SK-N-SH treated with all-trans-retinoic acid at 6 μM for 48 hours (cell line): Measurements from ENCODE around the gene KBTBD12.

Source experiments
- ATAC-seq: fragments of 200-7000 bp; cut with Tn5 transposase; 3 replicates; pipeline ENCODE4 v1.9.1; 2020; ENCODE audit warnings: mild to moderate bottlenecking, moderate library complexity
- ARNTL ChIP-seq: fragments of 450-650 bp; formaldehyde crosslinking; IDR thresholded peaks from 2 replicates; pipeline ENCODE4 v1.5.0; 2020; ENCODE audit warnings: low read depth, mild to moderate bottlenecking, moderate library complexity, borderline replicate concordance
- BACH2 ChIP-seq: fragments of 250-450 bp; sonication (Bioruptor Pico); IDR thresholded peaks from 2 replicates; pipeline ENCODE4 v1.9.0; 2021; ENCODE audit warnings: mild to moderate bottlenecking, borderline replicate concordance
- CSDC2 ChIP-seq: fragments of 250-450 bp; sonication (Bioruptor Pico); IDR thresholded peaks from 2 replicates; pipeline ENCODE4 v1.5.0; 2020; ENCODE audit warnings: mild to moderate bottlenecking, moderate library complexity
- CSRNP3 ChIP-seq: fragments of 250-450 bp; sonication (Bioruptor Pico); IDR thresholded peaks from 2 replicates; pipeline ENCODE4 v1.5.1; 2021; ENCODE audit warnings: mild to moderate bottlenecking, moderate library complexity
- GLIS3 ChIP-seq: fragments of 250-450 bp; sonication (Bioruptor Pico); IDR thresholded peaks from 2 replicates; pipeline ENCODE4 v1.5.0; 2020; ENCODE audit warnings: mild to moderate bottlenecking, moderate library complexity
- ISL1 ChIP-seq: fragments of 250-450 bp; sonication (Bioruptor Pico); IDR thresholded peaks from 2 replicates; pipeline ENCODE4 v2.1.2; 2022; ENCODE audit warnings: mild to moderate bottlenecking, moderate library complexity
- OSR1 ChIP-seq: fragments of 250-450 bp; sonication (Bioruptor Pico); IDR thresholded peaks from 2 replicates; pipeline ENCODE4 v1.8.0; 2022; ENCODE audit warnings: moderate library complexity, mild to moderate bottlenecking, inconsistent platforms
- PATZ1 ChIP-seq: fragments of 250-450 bp; sonication (Bioruptor Pico); IDR thresholded peaks from 2 replicates; pipeline ENCODE4 v1.8.0; 2020; ENCODE audit warnings: mild to moderate bottlenecking, moderate library complexity, borderline replicate concordance
- POU6F1 ChIP-seq: fragments of 250-450 bp; sonication (Bioruptor Pico); IDR thresholded peaks from 2 replicates; pipeline ENCODE4 v1.8.0; 2021; ENCODE audit warnings: low read depth, mild to moderate bottlenecking, moderate library complexity, borderline replicate concordance
- PPARA ChIP-seq: fragments of 250-450 bp; sonication (Bioruptor Pico); IDR thresholded peaks from 2 replicates; pipeline ENCODE4 v1.5.0; 2020; ENCODE audit warnings: mild to moderate bottlenecking, borderline replicate concordance
- SNAI2 ChIP-seq: fragments of 250-450 bp; sonication (Bioruptor Pico); IDR thresholded peaks from 2 replicates; pipeline ENCODE4 v1.5.0; 2020; ENCODE audit warnings: mild to moderate bottlenecking, moderate library complexity
- TCF4 ChIP-seq: fragments of 250-450 bp; sonication (Bioruptor Pico); IDR thresholded peaks from 2 replicates; pipeline ENCODE4 v1.8.0; 2021; ENCODE audit warnings: mild to moderate bottlenecking, moderate library complexity, borderline replicate concordance
- TOX ChIP-seq: fragments of 250-450 bp; sonication (Bioruptor Pico); IDR thresholded peaks from 2 replicates; pipeline ENCODE4 v1.8.0; 2021; ENCODE audit warnings: mild to moderate bottlenecking, moderate library complexity, borderline replicate concordance
- TSHZ2 ChIP-seq: fragments of 250-450 bp; sonication (Bioruptor Pico); IDR thresholded peaks from 2 replicates; pipeline ENCODE4 v1.5.0; 2020; ENCODE audit warnings: mild to moderate bottlenecking, moderate library complexity
- ZFP3 ChIP-seq: fragments of 250-450 bp; sonication (Bioruptor Pico); IDR thresholded peaks from 2 replicates; pipeline ENCODE4 v1.5.0; 2020; ENCODE audit warnings: mild to moderate bottlenecking, moderate library complexity
- ZFP30 ChIP-seq: fragments of 450-650 bp; formaldehyde crosslinking; IDR thresholded peaks from 2 replicates; pipeline ENCODE4 v1.5.0; 2022; ENCODE audit warnings: mild to moderate bottlenecking, moderate library complexity
- ZNF565 ChIP-seq: fragments of 450-650 bp; formaldehyde crosslinking; conservative IDR thresholded peaks from 2 replicates; pipeline ENCODE4 v1.5.0; 2020; ENCODE audit warnings: low read depth, mild to moderate bottlenecking, moderate library complexity
- ZNF8 ChIP-seq: fragments of 450-650 bp; formaldehyde crosslinking; IDR thresholded peaks from 2 replicates; pipeline ENCODE4 v1.5.0; 2020; ENCODE audit warnings: mild to moderate bottlenecking, moderate library complexity

KBTBD12 gene

GRCh38 chr3:127959041-127959440 is 44.0 kb downstream of the KBTBD12 start:
- ATAC-seq: no peak
- peak; percentile 14; the same call in 1 of the 2 replicates for TF ChIP-seq ISL1 (CRISPR knock-in tag)
- TF ChIP-seq GLIS3 (CRISPR knock-in tag): no peak

GRCh38 chr3:127959873-127960272 is 44.8 kb downstream of the KBTBD12 start:
- peak; percentile 46 for ATAC-seq
- TF ChIP-seq ZNF565 (CRISPR knock-in tag): no peak
- TF ChIP-seq SNAI2 (CRISPR knock-in tag): no peak
- no peak for TF ChIP-seq TCF4
- TF ChIP-seq CSRNP3 (CRISPR knock-in tag): no peak
- no peak for TF ChIP-seq POU6F1 (CRISPR knock-in tag)
- TF ChIP-seq CSDC2 (CRISPR knock-in tag): no peak
- TF ChIP-seq ZFP3 (CRISPR knock-in tag): no peak

GRCh38 chr3:127960421-127960965 is 45.5 kb downstream of the KBTBD12 start:
- no peak for TF ChIP-seq PPARA (CRISPR knock-in tag)
- TF ChIP-seq ZNF565 (CRISPR knock-in tag): no peak
- TF ChIP-seq OSR1 (CRISPR knock-in tag): no peak
- no peak for TF ChIP-seq SNAI2 (CRISPR knock-in tag)
- TF ChIP-seq BACH2 (CRISPR knock-in tag): no peak
- TF ChIP-seq ARNTL: no peak
- ATAC-seq: no peak

GRCh38 chr3:127961124-127961523 is 46.1 kb downstream of the KBTBD12 start:
- no peak for ATAC-seq
- TF ChIP-seq POU6F1 (CRISPR knock-in tag): no peak
- no peak for TF ChIP-seq ZFP30 (CRISPR knock-in tag)
- no peak for TF ChIP-seq ZNF565 (CRISPR knock-in tag)
- TF ChIP-seq ISL1 (CRISPR knock-in tag): peak; percentile 53

- no peak for ATAC-seq
- no peak for TF ChIP-seq ZNF8 (CRISPR knock-in tag)
- TF ChIP-seq POU6F1 (CRISPR knock-in tag): no peak
- no peak for TF ChIP-seq TOX (CRISPR knock-in tag)
- no peak for TF ChIP-seq TCF4
- no peak for TF ChIP-seq ZNF565 (CRISPR knock-in tag)
- no peak for TF ChIP-seq ZFP3 (CRISPR knock-in tag)
- TF ChIP-seq ZFP30 (CRISPR knock-in tag): no peak
Observed at GRCh38 chr3:127961963-127962362, 46.9 kb downstream of the KBTBD12 start.

GRCh38 chr3:127962937-127963336 is 47.9 kb downstream of the KBTBD12 start:
- TF ChIP-seq ARNTL (no peak), OSR1 (CRISPR knock-in tag) (no peak), TCF4 (no peak), GLIS3 (CRISPR knock-in tag) (no peak), PATZ1 (CRISPR knock-in tag) (no peak), ZFP30 (CRISPR knock-in tag) (no peak), PPARA (CRISPR knock-in tag) (no peak), ZNF8 (CRISPR knock-in tag) (no peak), TSHZ2 (CRISPR knock-in tag) (no peak), ZFP3 (CRISPR knock-in tag) (no peak)

More at GRCh38 chr3:127962937-127963336, 47.9 kb downstream of the KBTBD12 start:
- no peak for ATAC-seq
